ENCODE measurements around the gene DGLUCY. TPM values are rescaled to one million over a fixed set of nuclear protein-coding genes. Genes with fewer than 3 reads are reported as not detected.

DGLUCY gene
- total and polyA plus RNA-seq, 2 experiments from 2014 or later, result 15.2 to 15.7 TPM

DNA sequence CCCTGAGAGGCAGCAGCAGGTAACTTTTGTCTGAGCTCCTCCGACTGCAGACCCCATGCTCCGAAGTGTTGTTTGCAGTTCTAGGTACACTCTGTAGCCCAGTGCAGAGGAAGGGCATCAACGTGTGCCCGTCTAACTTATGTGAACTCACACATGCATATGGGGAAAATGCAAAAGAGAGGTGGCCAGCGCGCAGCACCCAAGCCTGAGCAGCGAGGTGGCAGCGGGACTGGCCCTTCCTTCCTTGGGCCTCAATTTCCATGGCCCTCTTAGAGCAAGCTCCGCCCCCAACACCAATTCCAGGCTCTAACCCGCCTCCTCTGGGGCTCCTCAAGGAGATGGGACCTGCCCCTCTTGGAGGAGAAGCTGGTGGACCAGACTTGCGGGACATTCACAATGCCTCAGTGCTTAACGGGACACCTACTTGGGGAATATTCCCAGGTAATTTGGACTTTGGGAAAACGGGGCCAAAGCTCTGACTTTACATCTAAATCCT lies 102.9 kb downstream of the DGLUCY start:
- no peak for DNase-seq
- no peak overlapping the region for H3K27ac ChIP-seq
- in situ Hi-C loops (cut with MboI), result no loop called here
- H3K79me2 ChIP-seq (ENCODE audit: insufficient read depth), result no peaks in the 10 kb centered on the region
- no peak overlapping the region for H2AFZ ChIP-seq
- H3K4me1 ChIP-seq (ENCODE audit: insufficient read depth), result no peaks in the 10 kb centered on the region
- H3K4me3 ChIP-seq, result no peak overlapping the region
- no peak for TF ChIP-seq EZH2phosphoT487 (IDR thresholded peaks at IDR 0.05; ENCODE audit: insufficient read depth, low read depth)
- no peak for TF ChIP-seq EZH2 (IDR thresholded peaks at IDR 0.05; ENCODE audit: insufficient read depth, poor library complexity, severe bottlenecking)
- no peaks in the 10 kb centered on the region for H3K9me2 ChIP-seq (ENCODE audit: insufficient read depth)
- no peak overlapping the region for H3K4me2 ChIP-seq (ENCODE audit: unreplicated experiment)
- no peaks in the 10 kb centered on the region for H3K27me3 ChIP-seq (replicated peaks; ENCODE audit: insufficient read depth)
- 98 to 99% methylated on average over 13 of the region's 13 CpGs for WGBS, 2 experiments (ENCODE audit: low coverage in 1 of 2, low lambda C conversion rate in 2 of 2, missing lambda C conversion rate in 2 of 2)
- H3F3A ChIP-seq (ENCODE audit: insufficient read depth), result no peaks in the 10 kb centered on the region
- no peaks in the 10 kb centered on the region for H4K20me1 ChIP-seq (ENCODE audit: insufficient read depth)
- H3K9ac ChIP-seq, result no peak overlapping the region
- no peaks in the 10 kb centered on the region for H3K9me3 ChIP-seq (ENCODE audit: low read depth)
- no peaks in the 10 kb centered on the region for H3K36me3 ChIP-seq (ENCODE audit: low read depth)

DNA sequence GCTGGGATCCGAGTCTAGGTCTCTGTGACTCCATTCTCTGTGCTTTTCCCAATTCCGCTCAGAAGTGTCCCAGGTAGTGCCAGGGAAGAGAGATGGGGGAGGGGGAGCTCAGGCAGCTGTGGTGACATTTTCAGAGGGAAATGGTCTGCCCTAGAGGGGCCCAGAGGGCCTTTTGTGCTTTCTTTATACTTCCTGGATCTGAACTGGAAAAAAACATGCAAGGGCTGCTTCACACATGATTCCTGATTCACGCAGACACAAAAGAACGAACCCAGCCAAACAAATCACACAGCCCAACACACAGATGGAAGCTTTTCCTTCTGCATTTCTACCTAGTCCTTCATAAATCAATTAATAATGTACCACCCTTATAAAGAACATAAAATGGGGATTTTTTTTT lies 104.1 kb downstream of the DGLUCY start:
- Histone ChIP-seq H3K4me3 (no peak overlapping the region), H2AFZ (no peak overlapping the region), H3F3A (ENCODE audit: insufficient read depth) (no peaks in the 10 kb centered on the region), H3K4me1 (ENCODE audit: insufficient read depth) (no peaks in the 10 kb centered on the region), H3K9me3 (ENCODE audit: low read depth) (no peaks in the 10 kb centered on the region), H3K9me2 (ENCODE audit: insufficient read depth) (no peaks in the 10 kb centered on the region), H3K79me2 (ENCODE audit: insufficient read depth) (no peaks in the 10 kb centered on the region), H3K4me2 (ENCODE audit: unreplicated experiment) (no peak overlapping the region), H3K27ac (no peak overlapping the region), H3K27me3 (replicated peaks; ENCODE audit: insufficient read depth) (no peaks in the 10 kb centered on the region), H3K9ac (no peak overlapping the region), H3K36me3 (ENCODE audit: low read depth) (no peaks in the 10 kb centered on the region), H4K20me1 (ENCODE audit: insufficient read depth) (no peaks in the 10 kb centered on the region)
- DNase-seq, result no peak
- in situ Hi-C loops (cut with MboI), result no loop called here
- no peak for TF ChIP-seq EZH2 (IDR thresholded peaks at IDR 0.05; ENCODE audit: insufficient read depth, poor library complexity, severe bottlenecking)
- 94 to 95% methylated on average over 4 of the region's 4 CpGs for WGBS, 2 experiments (ENCODE audit: low coverage in 1 of 2, low lambda C conversion rate in 2 of 2, missing lambda C conversion rate in 2 of 2)

DNA sequence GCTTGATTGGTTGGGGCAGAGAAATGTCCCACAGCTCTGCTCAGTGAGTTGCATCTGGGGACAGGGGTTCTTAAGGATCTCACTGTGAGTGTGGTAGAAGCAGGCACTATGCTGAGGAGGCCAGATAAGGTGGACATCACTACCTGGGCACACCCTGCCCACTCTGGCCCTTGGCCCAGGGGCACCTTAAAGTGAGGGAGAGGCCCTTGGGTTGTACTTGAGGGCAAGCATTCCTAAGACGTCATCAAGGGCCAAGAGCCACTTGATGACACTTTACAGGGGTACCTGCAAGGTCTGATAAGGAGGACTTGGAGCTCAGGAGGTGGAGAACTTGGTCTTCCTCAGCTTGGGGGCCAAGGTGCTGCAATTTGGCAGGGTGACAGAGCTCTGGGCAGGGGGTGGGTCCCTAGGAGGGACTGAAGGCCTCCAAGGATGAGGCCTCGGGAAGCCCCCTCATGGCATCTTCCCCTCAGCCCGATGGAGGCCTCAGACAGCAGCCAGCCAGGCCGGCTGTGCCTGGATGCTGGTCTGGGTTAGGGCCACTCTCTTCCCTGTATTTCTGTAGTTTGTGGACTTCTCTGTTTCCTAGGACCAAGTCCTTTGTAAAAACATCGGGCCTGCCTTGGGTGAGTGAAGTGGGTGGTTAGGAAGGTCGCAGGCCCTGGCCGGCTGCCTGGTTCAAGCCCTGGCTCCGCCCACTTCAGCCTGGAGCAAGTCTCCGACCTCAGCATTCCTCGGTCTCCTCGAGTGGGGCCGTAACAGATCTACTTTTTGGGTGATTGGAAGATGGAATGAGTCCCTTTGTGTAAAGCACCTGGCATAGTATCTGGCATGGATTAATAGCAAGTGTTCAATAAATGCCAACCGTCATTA lies 105.9 kb downstream of the DGLUCY start:
- no peak for DNase-seq
- Histone ChIP-seq H3K4me3 (no peak overlapping the region), H3K9me3 (ENCODE audit: low read depth) (no peaks in the 10 kb centered on the region), H2AFZ (no peak overlapping the region), H3K79me2 (ENCODE audit: insufficient read depth) (no peaks in the 10 kb centered on the region), H3K36me3 (ENCODE audit: low read depth) (no peaks in the 10 kb centered on the region), H4K20me1 (ENCODE audit: insufficient read depth) (no peaks in the 10 kb centered on the region), H3F3A (ENCODE audit: insufficient read depth) (no peaks in the 10 kb centered on the region), H3K4me2 (ENCODE audit: unreplicated experiment) (no peak overlapping the region), H3K4me1 (ENCODE audit: insufficient read depth) (no peaks in the 10 kb centered on the region), H3K27me3 (replicated peaks; ENCODE audit: insufficient read depth) (no peaks in the 10 kb centered on the region), H3K9ac (no peak overlapping the region), H3K9me2 (ENCODE audit: insufficient read depth) (no peaks in the 10 kb centered on the region), H3K27ac (no peak overlapping the region)
- in situ Hi-C loops (cut with MboI), result no loop called here
- TF ChIP-seq EZH2 (IDR thresholded peaks at IDR 0.05; ENCODE audit: insufficient read depth, poor library complexity, severe bottlenecking) (no peak), EZH2phosphoT487 (IDR thresholded peaks at IDR 0.05; ENCODE audit: insufficient read depth, low read depth) (no peak)
- WGBS, 2 experiments (ENCODE audit: low coverage in 1 of 2, low lambda C conversion rate in 2 of 2, missing lambda C conversion rate in 2 of 2), result 55 to 58% methylated on average over 13 of the region's 13 CpGs

DNA sequence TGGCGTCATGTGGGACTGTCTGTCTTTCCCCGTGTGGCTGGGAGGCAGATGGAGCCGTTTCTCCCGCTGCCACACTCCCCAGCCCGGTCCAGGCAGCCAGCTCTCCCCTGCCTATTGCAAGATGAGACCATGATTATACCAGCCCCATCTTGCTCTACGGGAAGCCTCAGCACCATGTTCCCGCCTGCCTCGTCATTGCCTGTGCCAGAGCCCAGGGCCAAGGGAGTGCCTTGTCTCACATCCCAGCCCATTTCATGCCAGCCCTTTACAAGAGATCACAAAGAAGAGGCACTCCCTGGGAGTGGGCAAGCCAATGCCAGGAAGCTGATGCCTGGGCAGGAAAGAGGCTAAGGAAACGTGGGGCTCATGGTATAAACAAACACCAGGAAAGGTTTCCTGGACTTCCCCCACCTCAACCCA lies 106.7 kb downstream of the DGLUCY start:
- TF ChIP-seq EZH2phosphoT487 (IDR thresholded peaks at IDR 0.05; ENCODE audit: insufficient read depth, low read depth) (no peak), EZH2 (IDR thresholded peaks at IDR 0.05; ENCODE audit: insufficient read depth, poor library complexity, severe bottlenecking) (no peak)
- Histone ChIP-seq H2AFZ (no peak overlapping the region), H3K9ac (no peak overlapping the region), H3K4me3 (no peak overlapping the region), H3K27me3 (replicated peaks; ENCODE audit: insufficient read depth) (no peaks in the 10 kb centered on the region), H3K79me2 (ENCODE audit: insufficient read depth) (no peaks in the 10 kb centered on the region), H3K36me3 (ENCODE audit: low read depth) (no peaks in the 10 kb centered on the region), H3F3A (ENCODE audit: insufficient read depth) (peaks cover 6% of the 10 kb centered on the region; the same call in 1 of the 2 replicates), H3K4me1 (ENCODE audit: insufficient read depth) (no peaks in the 10 kb centered on the region), H3K9me2 (ENCODE audit: insufficient read depth) (no peaks in the 10 kb centered on the region), H3K4me2 (ENCODE audit: unreplicated experiment) (no peak overlapping the region), H4K20me1 (ENCODE audit: insufficient read depth) (no peaks in the 10 kb centered on the region), H3K27ac (no peak overlapping the region), H3K9me3 (ENCODE audit: low read depth) (no peaks in the 10 kb centered on the region)
- 64 to 67% methylated on average over 9 of the region's 9 CpGs for WGBS, 2 experiments (ENCODE audit: low coverage in 1 of 2, low lambda C conversion rate in 2 of 2, missing lambda C conversion rate in 2 of 2)
- in situ Hi-C loops (cut with MboI), result no loop called here
- DNase-seq, result no peak

Measured in GM23248 (cell line).